MM.1S (cell line): ENCODE measurements around the gene P2RX6.

Source experiments
- CTCF ChIP-seq: fragments of 300-600 bp; sonication (generic); IDR thresholded peaks from 2 replicates; pipeline ENCODE4 v1.5.1; 2016; ENCODE audit warnings: antibody characterized with exemption, low read length, mixed read lengths
- EZH2 ChIP-seq: fragments of 300-600 bp; sonication (generic); optimal IDR thresholded peaks from 2 replicates; pipeline ENCODE3; 2017; ENCODE audit warnings: low read depth, mild to moderate bottlenecking, antibody characterized with exemption, low read length, mixed read lengths
- EZH2phosphoT487 ChIP-seq: fragments of 300-600 bp; sonication (generic); IDR thresholded peaks from 2 replicates; pipeline ENCODE4 v1.6.1; 2018; ENCODE audit warnings: antibody characterized with exemption, low read length

- TF ChIP-seq CTCF, result no peak
- no peak for TF ChIP-seq EZH2phosphoT487
- TF ChIP-seq EZH2, result no peak
These were observed 18.1 kb downstream of the P2RX6 start for GRCh38 chr22:21032868-21033688.
